GM13976 (cell line): Measurements from ENCODE around the gene CHST6.
"Not testable (repeated sequence)": the region's sequence is repeated elsewhere in the genome, so short reads cannot be mapped to it uniquely, and the experiment has no call there.

Source experiments
- DNase-seq: peaks from one replicate; pipeline ENCODE4 v3.0.0; 2012; ENCODE audit warnings: low spot score
- in situ Hi-C: fragments of 300-500 bp; cut with MboI; formaldehyde crosslinking; loops from one replicate; pipeline ENCODE4 v1.12.0; 2022; ENCODE audit warnings: low sequenced_read_pairs, mixed read lengths, inconsistent platforms; ENCODE audit not compliant: unreplicated experiment
- TF ChIP-seq, protein P1 (sequence below): IDR thresholded peaks from 2 replicates; pipeline ENCODE4 v1.5.1; 2012; ENCODE audit warnings: borderline replicate concordance, mild to moderate bottlenecking; ENCODE audit not compliant: insufficient read depth; ENCODE audit errors: extremely low read depth, missing control alignments, control extremely low read depth

Gene CHST6

DNA sequence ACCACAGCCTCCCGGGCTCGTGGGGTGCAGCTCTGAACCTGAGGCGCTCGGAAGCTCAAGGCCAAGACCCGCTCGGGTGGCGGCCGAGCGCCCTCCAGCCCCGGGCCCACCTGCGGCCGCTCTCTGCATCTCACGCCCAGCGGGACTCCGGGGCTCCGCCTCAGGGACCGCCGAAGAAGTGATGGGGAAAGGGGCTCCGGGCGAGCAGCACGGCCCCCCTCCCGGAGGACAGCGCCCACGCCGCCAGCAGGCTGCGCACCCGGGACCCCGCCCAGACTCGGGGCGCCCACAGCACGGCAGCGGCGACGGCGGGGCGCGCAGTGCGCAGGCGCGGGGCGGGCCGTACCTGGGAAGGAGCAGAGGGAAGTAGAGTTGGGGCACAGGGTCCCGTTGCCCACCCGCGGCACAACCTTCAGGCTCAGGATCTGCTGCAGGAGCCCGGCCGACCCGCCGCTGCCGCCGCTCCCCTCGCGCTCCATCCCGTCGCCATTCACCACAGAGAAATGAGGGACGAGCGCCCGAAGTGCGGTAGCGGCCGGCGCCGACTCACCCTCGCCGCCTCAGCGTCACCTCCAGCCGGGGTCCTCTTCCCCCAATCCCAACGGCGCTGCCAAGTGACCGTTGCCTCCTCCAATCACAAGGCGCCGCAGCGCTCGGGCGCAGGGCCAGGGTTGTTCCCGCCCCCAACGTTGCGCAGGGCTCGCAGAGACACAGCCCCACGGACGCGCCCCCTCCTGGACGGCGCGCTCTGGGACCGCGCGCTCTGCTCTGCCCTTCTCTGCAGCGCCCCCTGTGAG, 30.9 kb downstream of the CHST6 start, which contains the start of gene TMEM170A:
Gene TMEM170A (minus strand): TSS at position 568 of the 797 bp plus-strand sequence. CDS start 89 bp downstream, at position 479.
- DNase-seq = peak; percentile 97
- in situ Hi-C loops = loop anchor here (25.0 kb wide), 1 partner anchor 1723 kb away; the partner anchor contains the start of genes MON1B and SYCE1L
- TF ChIP-seq, protein P1, sequence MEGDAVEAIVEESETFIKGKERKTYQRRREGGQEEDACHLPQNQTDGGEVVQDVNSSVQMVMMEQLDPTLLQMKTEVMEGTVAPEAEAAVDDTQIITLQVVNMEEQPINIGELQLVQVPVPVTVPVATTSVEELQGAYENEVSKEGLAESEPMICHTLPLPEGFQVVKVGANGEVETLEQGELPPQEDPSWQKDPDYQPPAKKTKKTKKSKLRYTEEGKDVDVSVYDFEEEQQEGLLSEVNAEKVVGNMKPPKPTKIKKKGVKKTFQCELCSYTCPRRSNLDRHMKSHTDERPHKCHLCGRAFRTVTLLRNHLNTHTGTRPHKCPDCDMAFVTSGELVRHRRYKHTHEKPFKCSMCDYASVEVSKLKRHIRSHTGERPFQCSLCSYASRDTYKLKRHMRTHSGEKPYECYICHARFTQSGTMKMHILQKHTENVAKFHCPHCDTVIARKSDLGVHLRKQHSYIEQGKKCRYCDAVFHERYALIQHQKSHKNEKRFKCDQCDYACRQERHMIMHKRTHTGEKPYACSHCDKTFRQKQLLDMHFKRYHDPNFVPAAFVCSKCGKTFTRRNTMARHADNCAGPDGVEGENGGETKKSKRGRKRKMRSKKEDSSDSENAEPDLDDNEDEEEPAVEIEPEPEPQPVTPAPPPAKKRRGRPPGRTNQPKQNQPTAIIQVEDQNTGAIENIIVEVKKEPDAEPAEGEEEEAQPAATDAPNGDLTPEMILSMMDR = peak; percentile 99

DNA sequence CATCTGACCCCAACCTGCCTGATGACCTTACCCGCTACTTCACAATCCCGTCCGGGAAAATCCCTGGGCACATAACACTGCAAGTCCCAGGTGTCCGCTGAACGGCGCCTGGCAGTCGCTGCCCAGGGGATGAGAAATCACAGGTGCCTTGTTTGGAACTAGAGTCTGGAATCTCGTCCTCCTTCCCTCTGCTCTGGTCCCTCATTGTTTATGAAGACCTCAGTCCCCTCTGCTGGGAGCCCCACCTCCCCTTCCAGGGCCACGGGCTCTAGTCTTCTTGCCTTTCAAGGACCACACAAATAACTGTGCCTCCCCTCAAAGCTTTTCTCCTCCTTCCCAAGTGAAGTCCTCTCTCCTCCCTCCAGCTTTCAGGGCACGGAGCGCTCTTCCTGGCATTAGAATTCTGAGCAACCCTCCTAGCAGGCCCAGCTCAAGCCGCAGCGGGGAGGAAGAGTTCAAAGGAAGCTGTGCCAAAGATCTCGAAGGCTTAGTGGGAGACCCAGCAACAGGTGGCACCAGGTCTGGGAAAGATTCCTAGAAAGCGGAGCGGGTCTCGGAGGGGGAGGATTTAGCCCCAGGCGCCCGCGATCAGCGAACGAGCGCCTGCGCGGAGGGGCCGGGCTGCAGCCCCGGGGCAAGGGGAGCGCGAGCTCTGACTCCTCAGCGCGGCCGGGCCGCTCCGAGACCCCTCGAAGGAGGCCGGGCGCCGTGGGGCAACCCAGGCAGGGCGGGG, 31.7 kb downstream of the CHST6 start:
- in situ Hi-C loops = loop anchor here (25.0 kb wide), 1 partner anchor 1724 kb away; the partner anchor contains the start of genes MON1B and SYCE1L
- not testable (repeated sequence) for DNase-seq

- TF ChIP-seq, protein P1 = no peak
- peak; percentile 62 for DNase-seq
- in situ Hi-C loops = loop anchor here (25.0 kb wide), 1 partner anchor 1724 kb away; the partner anchor contains the start of genes MON1B and SYCE1L
Measured at GRCh38 chr16:75462806-75463205, 32.4 kb downstream of the CHST6 start.

GRCh38 chr16:75461575-75461974, 33.7 kb downstream of the CHST6 start:
- DNase-seq = no peak
- in situ Hi-C loops = loop anchor here (25.0 kb wide), 1 partner anchor 1726 kb away; the partner anchor contains the start of genes MON1B and SYCE1L
- TF ChIP-seq, protein P1 = no peak

GRCh38 chr16:75460446-75460845, 34.8 kb downstream of the CHST6 start:
- TF ChIP-seq, protein P1 = no peak
- in situ Hi-C loops = loop anchor here (25.0 kb wide), 1 partner anchor 1727 kb away; the partner anchor contains the start of genes MON1B and SYCE1L
- no peak for DNase-seq

GRCh38 chr16:75459691-75460090, 35.5 kb downstream of the CHST6 start:
- in situ Hi-C loops = loop anchor here (25.0 kb wide), 1 partner anchor 1728 kb away; the partner anchor contains the start of genes MON1B and SYCE1L
- TF ChIP-seq, protein P1 = no peak
- DNase-seq = no peak
